Stomach (tissue), 9 donors: Measurements from ENCODE around the gene COG5. TPM values are rescaled to one million over a fixed set of nuclear protein-coding genes. Genes with fewer than 3 reads are reported as not detected.

Experiments used
- DNase-seq, 2 donors: peaks; one replicate each; pipeline versions ENCODE4 v3.0.0 to v3.0.0-alpha.2; 2013 to 2019
- H3K27ac ChIP-seq, 5 donors: fragments of 200-600 bp in 4 of 5; sonication (generic) in 4 of 5; one replicate each; pipeline ENCODE4 v1.5.1; 2013 to 2019; ENCODE audit warnings: mild to moderate bottlenecking in 1 of 5, moderate library complexity in 1 of 5
- H3K27me3 ChIP-seq, 3 donors: fragments of 200-600 bp; sonication (generic); one replicate each; pipeline ENCODE4 v1.5.1; 2017 to 2019; ENCODE audit warnings: mixed run types in 1 of 3
- H3K36me3 ChIP-seq, 4 donors: fragments of 200-600 bp; sonication (generic); 1 replicate in 3 of 4; 2 replicates in 1 of 4; pipeline ENCODE4 v1.5.1; 2016 to 2019
- H3K4me1 ChIP-seq, 4 donors: fragments of 200-600 bp; sonication (generic); one replicate each; pipeline ENCODE4 v1.5.1; 2016 to 2019
- H3K4me3 ChIP-seq, 4 donors: fragments of 200-600 bp; sonication (generic) in 3 of 4; one replicate each; pipeline ENCODE4 v1.5.1; 2016 to 2019; ENCODE audit warnings: mild to moderate bottlenecking in 1 of 4
- H3K9me3 ChIP-seq, 4 donors: fragments of 200-600 bp; sonication (generic); one replicate each; pipeline ENCODE4 v1.5.1; 2016 to 2019
- CTCF ChIP-seq, 7 experiments: fragments of 450-650 bp in 4 of 7; fragments of 200-600 bp in 3 of 7; sonication (generic) in 3 of 7; IDR thresholded peaks; one replicate each; pipeline ENCODE4 v1.5.1; 2016 to 2019; ENCODE audit warnings: antibody characterized with exemption in 7 of 7, control low read depth in 2 of 7, mild to moderate bottlenecking in 1 of 7
- EP300 ChIP-seq: sonication (generic); formaldehyde crosslinking; IDR thresholded peaks from one replicate; pipeline ENCODE4 v1.6.1; 2017; ENCODE audit warnings: antibody characterized with exemption
- POLR2A ChIP-seq, 4 donors: fragments of 450-650 bp; IDR thresholded peaks; one replicate each; pipeline ENCODE4 v1.6.1; 2016; ENCODE audit warnings: antibody characterized with exemption in 4 of 4, control low read depth in 2 of 4, mild to moderate bottlenecking in 1 of 4, moderate library complexity in 1 of 4
- POLR2AphosphoS5 ChIP-seq, 3 donors: sonication (generic); formaldehyde crosslinking; IDR thresholded peaks; one replicate each; pipeline ENCODE4 v1.6.1; 2016; ENCODE audit warnings: antibody characterized with exemption in 3 of 3
- WGBS, 5 donors: extraction: QIAGEN DNeasy Blood & Tissue Kit in 3 of 5; methylation state at CpG; one replicate each; pipeline versions ENCODE4 v1.1.5 to v1.1.7; 2013 to 2018; 5-methylcytosine and 5-hydroxymethylcytosine counted together
- intact Hi-C: fragments of 100-400 bp; cut with DNase I; formaldehyde crosslinking; loops from one replicate; pipeline ENCODE4 v1.15.1; 2023; ENCODE audit warnings: low total_unique reads
- polyA plus RNA-seq, 3 donors: library from polyadenylated mRNA; stranded (reverse); fragments of 200-250 nt; gene quantifications; one replicate each; pipeline ENCODE4 v1.2.3, GENCODE V29; 2013
- total RNA-seq, 5 donors: library from RNA; depleted of rRNA; stranded (reverse); fragments of >200 nt; gene quantifications; one replicate each; pipeline versions ENCODE4 v1.1.0 to v1.2.3, GENCODE V29; 2014 to 2016
- donor health status: healthy with polysubstance abuse.
- donor health status: Bipolar disorder and iron deficiency.
- donor health status: healthy.

Gene COG5
- total and polyA plus RNA-seq, 8 donors, result 5.2 to 285 (median 17.1) TPM

DNA sequence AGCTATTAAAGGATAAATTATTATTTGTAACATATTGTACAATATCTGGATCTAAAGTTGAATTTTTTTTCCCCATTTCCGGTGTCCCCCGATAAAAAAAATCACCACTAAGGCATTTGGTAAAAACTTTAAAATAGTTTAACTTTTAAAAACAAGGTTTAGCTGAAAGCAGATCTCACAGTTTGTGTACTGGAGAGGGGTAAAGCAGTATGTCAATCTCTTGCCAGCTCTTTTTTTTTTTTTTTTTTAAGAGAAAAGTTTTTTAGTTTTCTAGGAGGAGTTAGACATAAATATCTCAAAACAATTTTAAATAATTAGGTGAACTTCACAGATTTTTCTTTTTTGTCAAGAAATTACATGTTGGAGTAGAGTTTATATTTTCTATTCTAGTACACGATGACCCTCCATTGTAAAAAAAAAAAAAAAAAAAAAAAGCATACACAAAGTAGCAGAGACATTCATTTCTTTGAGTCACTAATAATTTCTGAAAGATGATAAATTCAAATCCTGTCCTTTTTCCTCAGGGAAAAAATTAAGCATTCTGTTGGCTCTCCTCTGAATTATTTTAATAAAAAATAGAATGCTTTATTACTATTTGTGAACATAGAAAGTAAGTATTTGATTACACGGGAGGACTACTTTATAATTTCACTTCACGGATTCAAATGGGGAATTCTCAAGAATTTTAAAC is 396.8 kb downstream of the COG5 start:
- H3K9me3 ChIP-seq, result no peaks in the 10 kb centered on the region
- peak overlapping the region; percentile 53 to 95 (median 76) for H3K4me3 ChIP-seq
- H3K27ac ChIP-seq, result peak overlapping the region in 4 of 5 donors; percentile 93 to 100 (median 96)
- 36 to 40% (median 37%) methylated on average over 5 of the region's 5 CpGs for WGBS, 5 donors
- DNase-seq, result no peak
- H3K27me3 ChIP-seq, result no peaks in the 10 kb centered on the region
- intact Hi-C loops, result no loop called here
- H3K4me1 ChIP-seq, result peaks cover 0 to 26% (median 15%) of the 10 kb centered on the region in 4 donors
- H3K36me3 ChIP-seq, result peaks cover 0 to 3% (median 0%) of the 10 kb centered on the region in 4 donors
- no peak for TF ChIP-seq CTCF (IDR thresholded peaks at IDR 0.05)
- TF ChIP-seq POLR2AphosphoS5 (IDR thresholded peaks at IDR 0.05), result no peak

DNA sequence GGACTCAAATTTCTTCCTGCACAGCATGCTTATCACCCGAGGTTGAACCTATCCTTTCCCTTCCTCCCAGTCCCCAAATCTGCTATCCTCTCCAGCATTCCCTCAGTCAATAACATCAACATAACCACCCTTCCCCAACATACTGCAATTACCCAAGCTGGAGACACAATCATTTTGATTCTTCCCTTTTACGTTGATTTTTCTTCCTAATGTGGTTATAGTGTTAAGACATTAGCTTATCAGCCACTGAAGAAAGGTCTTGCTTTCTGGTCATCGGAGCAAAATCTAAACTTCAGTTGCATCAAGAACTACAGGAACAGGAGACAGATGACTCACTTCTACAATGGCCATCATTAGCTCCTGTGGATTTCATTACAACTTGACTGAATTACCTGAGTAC is 398.4 kb downstream of the COG5 start:
- DNase-seq, result no peak
- Histone ChIP-seq H3K9me3 (no peaks in the 10 kb centered on the region), H3K4me3 (no peak overlapping the region), H3K27me3 (no peaks in the 10 kb centered on the region), H3K4me1 (peaks cover 0 to 10% (median 2%) of the 10 kb centered on the region in 4 donors), H3K27ac (no peak overlapping the region), H3K36me3 (no peaks in the 10 kb centered on the region)
- 61 to 75% (median 68%) methylated on average over 3 of the region's 3 CpGs for WGBS, 5 donors
- intact Hi-C loops, result no loop called here
- TF ChIP-seq POLR2AphosphoS5 (IDR thresholded peaks at IDR 0.05) (no peak), EP300 (no peak), POLR2A (IDR thresholded peaks at IDR 0.05) (no peak), CTCF (IDR thresholded peaks at IDR 0.05) (no peak)

DNA sequence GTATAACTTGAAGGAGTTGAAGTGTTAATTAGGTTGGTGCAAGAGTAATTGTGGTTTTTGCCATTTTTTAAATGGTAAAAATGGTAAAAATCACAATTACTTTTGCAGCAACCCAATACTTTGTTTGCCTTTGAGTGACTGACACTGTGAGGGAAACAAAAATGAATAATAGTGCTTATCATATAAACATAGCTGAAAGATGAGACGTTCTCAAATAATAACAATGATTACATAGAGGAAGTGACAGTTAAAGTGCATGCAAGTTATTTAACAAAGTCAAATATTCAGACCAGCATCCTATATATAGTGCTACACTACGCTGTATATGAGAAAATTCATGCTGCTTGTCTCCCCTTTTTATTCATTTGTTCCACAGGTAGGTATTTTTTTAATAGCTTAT is 399.6 kb downstream of the COG5 start:
- WGBS, 5 donors, result 42 to 56% (median 50%) methylated on average over 2 of the region's 2 CpGs
- TF ChIP-seq CTCF (IDR thresholded peaks at IDR 0.05), result no peak
- TF ChIP-seq POLR2AphosphoS5 (IDR thresholded peaks at IDR 0.05), result no peak

GRCh38 chr7:107162475-107162874 is 401.2 kb downstream of the COG5 start:
- Histone ChIP-seq H3K4me1 (peaks cover 0 to 6% (median 0%) of the 10 kb centered on the region in 4 donors), H3K27ac (no peak overlapping the region), H3K4me3 (no peak overlapping the region), H3K27me3 (no peaks in the 10 kb centered on the region), H3K9me3 (no peaks in the 10 kb centered on the region), H3K36me3 (no peaks in the 10 kb centered on the region)
- intact Hi-C loops, result no loop called here
- WGBS, 5 donors, result 68 to 78% (median 75%) methylated on average over 5 of the region's 5 CpGs
- TF ChIP-seq POLR2AphosphoS5 (IDR thresholded peaks at IDR 0.05), result no peak
- no peak for TF ChIP-seq EP300
- no peak for TF ChIP-seq POLR2A (IDR thresholded peaks at IDR 0.05)
- no peak for TF ChIP-seq CTCF (IDR thresholded peaks at IDR 0.05)
- DNase-seq, result no peak

More for the DNA sequence above, 399.6 kb downstream of the COG5 start:
- no peak for DNase-seq
- intact Hi-C loops, result no loop called here
- peaks cover 0 to 6% (median 0%) of the 10 kb centered on the region in 4 donors for H3K4me1 ChIP-seq
- no peak overlapping the region for H3K27ac ChIP-seq
- H3K36me3 ChIP-seq, result no peaks in the 10 kb centered on the region
- no peak overlapping the region for H3K4me3 ChIP-seq
- H3K9me3 ChIP-seq, result no peaks in the 10 kb centered on the region
- no peaks in the 10 kb centered on the region for H3K27me3 ChIP-seq
